ENCODE measurements around the gene RARB.
A peak's percentile ranks its signal among the peaks of the same experiment; 100 is the strongest.

The RARB gene

GRCh38 chr3:25427563-25427941 is 511 bp upstream of the RARB start:
- Mint-ChIP-seq H3K27me3 (peaks cover 33 to 51% of the 10 kb centered on the region in 2 donors), H3K4me1 (ENCODE audit: low read depth in 2 of 2) (peaks cover 0 to 2% of the 10 kb centered on the region in 2 donors), H3K9me3 (no peaks in the 10 kb centered on the region), H3K27ac (no peak overlapping the region), H3K36me3 (ENCODE audit: insufficient read depth) (no peaks in the 10 kb centered on the region), H3K4me3 (no peak overlapping the region)
- DNase-seq (no peak), ATAC-seq (replicated peaks) (no peak)

DNA sequence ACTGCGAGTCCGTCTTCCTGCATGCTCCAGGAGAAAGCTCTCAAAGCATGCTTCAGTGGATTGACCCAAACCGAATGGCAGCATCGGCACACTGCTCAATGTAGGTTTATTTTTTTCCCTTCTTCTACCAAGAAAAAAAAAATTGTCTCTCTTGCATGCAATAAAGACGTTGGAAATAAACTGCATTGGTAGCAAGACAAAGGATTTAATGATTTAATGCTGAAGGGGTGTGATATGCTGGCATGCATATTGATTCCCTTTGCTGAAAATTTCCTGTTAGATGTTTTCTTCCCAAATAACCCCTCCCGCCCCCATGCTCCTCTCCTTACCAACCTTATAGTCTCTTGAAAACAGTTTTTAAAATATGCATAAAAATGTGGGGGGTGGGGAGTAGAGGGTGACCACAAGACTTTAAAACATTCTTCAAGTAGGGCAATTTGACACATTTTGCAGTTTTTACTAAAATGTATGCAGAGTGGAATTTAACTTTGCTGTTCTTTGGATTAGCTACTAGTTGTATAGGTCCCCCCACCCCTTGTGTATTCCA is 799 bp downstream of the RARB start:
- Mint-ChIP-seq H3K27me3 (peaks cover 33 to 48% of the 10 kb centered on the region in 2 donors), H3K36me3 (ENCODE audit: insufficient read depth) (no peaks in the 10 kb centered on the region), H3K4me1 (ENCODE audit: low read depth in 2 of 2) (peaks cover 0 to 3% of the 10 kb centered on the region in 2 donors), H3K9me3 (no peaks in the 10 kb centered on the region), H3K27ac (no peak overlapping the region), H3K4me3 (no peak overlapping the region)
- ATAC-seq (replicated peaks) (no peak), DNase-seq (no peak)

DNA sequence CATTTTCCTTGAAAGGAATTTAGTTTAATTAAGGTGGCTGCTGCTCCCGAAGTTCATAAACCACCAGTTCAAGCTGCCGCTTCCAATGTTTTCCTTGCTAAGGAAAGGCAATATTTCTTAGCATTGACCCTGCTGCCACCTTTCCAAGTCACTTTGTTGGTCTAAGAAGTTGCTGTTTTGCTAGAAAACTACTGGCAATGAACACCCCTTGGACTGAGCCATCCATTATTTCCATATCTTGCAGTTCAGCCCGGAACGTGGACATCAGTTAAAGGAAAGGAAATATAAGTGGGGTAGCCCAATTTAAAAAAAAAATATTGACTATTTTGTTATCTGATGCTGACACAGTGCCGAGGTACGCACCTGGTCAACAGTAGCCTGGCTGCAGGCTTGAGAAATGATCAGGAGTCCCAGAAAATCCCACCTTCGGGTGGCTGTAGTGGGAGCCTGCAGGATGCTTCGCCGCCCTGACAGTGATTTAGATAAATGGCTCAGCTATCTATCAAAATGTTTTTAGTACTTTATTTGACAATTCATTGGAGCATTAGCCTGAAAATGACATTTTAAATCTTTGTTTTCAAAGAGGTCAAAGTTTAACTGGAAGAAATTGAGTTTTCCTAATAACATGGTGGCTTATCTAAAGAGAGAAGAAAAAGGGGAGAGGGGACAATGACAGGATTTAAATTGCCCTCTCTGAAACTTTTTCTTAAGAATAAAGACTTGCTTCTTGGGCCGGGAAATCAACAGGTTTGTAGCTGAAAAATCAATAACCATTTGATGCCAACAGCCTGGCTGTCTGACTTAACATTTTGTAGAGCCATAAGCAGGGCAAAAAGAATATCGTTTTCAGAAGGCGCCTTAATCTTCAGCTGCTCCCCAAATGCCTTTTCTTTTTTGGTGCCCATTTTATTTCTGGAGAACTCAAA is 1.6 kb downstream of the RARB start:
- DNase-seq (no peak), ATAC-seq (replicated peaks) (no peak)
- Mint-ChIP-seq H3K4me3 (no peak overlapping the region), H3K27ac (no peak overlapping the region), H3K36me3 (ENCODE audit: insufficient read depth) (peaks cover 3% of the 10 kb centered on the region), H3K4me1 (ENCODE audit: low read depth in 2 of 2) (peaks cover 0 to 4% of the 10 kb centered on the region in 2 donors), H3K27me3 (peaks cover 33 to 43% of the 10 kb centered on the region in 2 donors), H3K9me3 (no peaks in the 10 kb centered on the region)

- no peak overlapping the region for H3K4me3 Mint-ChIP-seq
- DNase-seq (no peak), ATAC-seq (replicated peaks) (no peak)
- peaks cover 33 to 43% of the 10 kb centered on the region in 2 donors for H3K27me3 Mint-ChIP-seq
- H3K27ac Mint-ChIP-seq: no peak overlapping the region
- H3K4me1 Mint-ChIP-seq (ENCODE audit: low read depth in 2 of 2): peaks cover 0 to 4% of the 10 kb centered on the region in 2 donors
- H3K36me3 Mint-ChIP-seq (ENCODE audit: insufficient read depth): peaks cover 3% of the 10 kb centered on the region
- no peaks in the 10 kb centered on the region for H3K9me3 Mint-ChIP-seq
Observed at GRCh38 chr3:25430287-25430934, 2.3 kb downstream of the RARB start.

GRCh38 chr3:25430935-25431770 is 3.1 kb downstream of the RARB start:
- Mint-ChIP-seq H3K36me3 (ENCODE audit: insufficient read depth) (peaks cover 3% of the 10 kb centered on the region), H3K27me3 (peaks cover 31 to 35% of the 10 kb centered on the region in 2 donors), H3K27ac (no peak overlapping the region), H3K4me3 (no peak overlapping the region), H3K9me3 (no peaks in the 10 kb centered on the region), H3K4me1 (ENCODE audit: low read depth in 2 of 2) (peaks cover 0 to 4% of the 10 kb centered on the region in 2 donors)
- no peak for ATAC-seq (replicated peaks)
- DNase-seq: no peak

DNA sequence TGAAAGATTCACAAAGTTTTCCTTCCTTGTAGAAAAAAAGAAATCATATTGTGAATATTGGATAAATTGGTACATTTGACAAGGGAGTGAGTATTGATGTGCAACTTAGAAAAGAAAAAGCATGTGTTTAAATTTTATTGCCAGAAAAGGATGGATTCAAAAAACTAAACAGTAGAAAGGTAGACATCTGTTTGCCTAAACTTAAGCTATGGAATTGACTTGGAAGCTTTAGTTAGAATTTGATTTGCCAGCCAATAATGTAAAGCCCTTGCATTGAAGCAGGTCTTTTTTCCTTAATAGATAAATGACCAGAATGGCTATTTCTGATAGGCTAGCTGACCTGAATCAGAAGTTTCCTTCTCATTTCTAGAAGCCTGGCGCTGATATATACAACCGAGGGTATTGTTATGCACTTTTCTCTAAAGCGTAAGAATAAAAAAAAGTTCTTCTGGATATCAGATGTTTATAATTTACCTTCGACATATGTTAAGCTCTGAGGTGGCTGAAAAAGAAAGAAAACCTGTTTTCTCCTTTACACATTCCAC is 4.2 kb downstream of the RARB start:
- Mint-ChIP-seq H3K9me3 (no peaks in the 10 kb centered on the region), H3K4me1 (ENCODE audit: low read depth in 2 of 2) (peaks cover 0 to 4% of the 10 kb centered on the region in 2 donors), H3K27me3 (peaks cover 20 to 24% of the 10 kb centered on the region in 2 donors), H3K4me3 (no peak overlapping the region), H3K36me3 (ENCODE audit: insufficient read depth) (peaks cover 3% of the 10 kb centered on the region), H3K27ac (no peak overlapping the region)
- no peak for DNase-seq
- ATAC-seq (replicated peaks): no peak

GRCh38 chr3:25433106-25433505 is 5.0 kb downstream of the RARB start:
- H3K27ac Mint-ChIP-seq: no peak overlapping the region
- peaks cover 0 to 3% of the 10 kb centered on the region in 2 donors for H3K4me1 Mint-ChIP-seq (ENCODE audit: low read depth in 2 of 2)
- no peak for DNase-seq
- no peak for ATAC-seq (replicated peaks)
- peaks cover 3% of the 10 kb centered on the region for H3K36me3 Mint-ChIP-seq (ENCODE audit: insufficient read depth)
- H3K27me3 Mint-ChIP-seq: peaks cover 12 to 16% of the 10 kb centered on the region in 2 donors
- no peaks in the 10 kb centered on the region for H3K9me3 Mint-ChIP-seq
- no peak overlapping the region for H3K4me3 Mint-ChIP-seq

DNA sequence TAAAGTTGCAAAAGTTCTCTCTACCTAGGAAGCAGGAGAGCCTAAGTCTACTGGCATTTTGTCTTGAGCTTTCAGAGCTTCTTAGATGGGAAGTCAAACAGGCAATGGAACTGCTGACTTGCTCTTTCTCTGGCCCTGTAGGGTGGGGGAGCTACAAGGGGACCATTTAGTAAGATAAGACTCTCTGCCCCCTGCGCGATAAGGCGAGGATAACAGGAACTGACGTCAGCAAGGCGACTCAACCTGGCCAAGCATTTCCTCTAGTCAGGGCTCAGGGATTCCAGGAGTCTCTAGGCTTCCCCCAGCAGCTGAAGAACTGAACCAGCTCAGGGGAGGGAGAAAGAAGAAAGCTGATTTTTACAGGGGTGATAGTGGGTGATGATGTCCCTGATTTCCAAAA is 5.8 kb downstream of the RARB start:
- Mint-ChIP-seq H3K27ac (no peak overlapping the region), H3K4me1 (ENCODE audit: low read depth in 2 of 2) (peaks cover 0 to 1% of the 10 kb centered on the region in 2 donors), H3K36me3 (ENCODE audit: insufficient read depth) (peaks cover 3% of the 10 kb centered on the region), H3K9me3 (no peaks in the 10 kb centered on the region), H3K4me3 (no peak overlapping the region), H3K27me3 (peaks cover 4 to 9% of the 10 kb centered on the region in 2 donors)
- ATAC-seq (replicated peaks) (no peak), DNase-seq (no peak)

DNA sequence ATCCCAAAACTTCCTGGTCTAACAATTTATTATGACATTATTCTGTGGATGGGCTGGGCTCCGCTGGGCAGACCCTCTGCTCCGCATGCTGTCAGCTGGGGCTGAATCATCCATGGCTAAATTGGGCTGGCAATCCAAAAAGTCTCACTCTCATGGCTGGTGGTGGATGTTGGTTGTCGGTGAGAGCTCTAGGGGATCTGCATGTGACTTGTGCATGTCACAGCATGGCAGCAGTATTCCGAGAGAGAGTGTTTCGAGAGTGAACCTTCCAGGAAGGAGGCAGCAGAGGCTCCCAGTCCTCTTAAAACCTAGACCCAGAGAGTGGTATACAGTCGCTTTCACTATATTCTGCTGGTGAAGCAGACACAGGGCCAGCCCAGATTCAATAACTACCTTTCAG is 9.9 kb downstream of the RARB start:
- H3K27me3 Mint-ChIP-seq: no peaks in the 10 kb centered on the region
- no peaks in the 10 kb centered on the region for H3K9me3 Mint-ChIP-seq
- peaks cover 3% of the 10 kb centered on the region for H3K36me3 Mint-ChIP-seq (ENCODE audit: insufficient read depth)
- H3K4me1 Mint-ChIP-seq (ENCODE audit: low read depth in 2 of 2): peaks cover 0 to 1% of the 10 kb centered on the region in 2 donors
- H3K27ac Mint-ChIP-seq: no peak overlapping the region
- no peak for ATAC-seq (replicated peaks)
- H3K4me3 Mint-ChIP-seq: no peak overlapping the region
- no peak for DNase-seq

DNA sequence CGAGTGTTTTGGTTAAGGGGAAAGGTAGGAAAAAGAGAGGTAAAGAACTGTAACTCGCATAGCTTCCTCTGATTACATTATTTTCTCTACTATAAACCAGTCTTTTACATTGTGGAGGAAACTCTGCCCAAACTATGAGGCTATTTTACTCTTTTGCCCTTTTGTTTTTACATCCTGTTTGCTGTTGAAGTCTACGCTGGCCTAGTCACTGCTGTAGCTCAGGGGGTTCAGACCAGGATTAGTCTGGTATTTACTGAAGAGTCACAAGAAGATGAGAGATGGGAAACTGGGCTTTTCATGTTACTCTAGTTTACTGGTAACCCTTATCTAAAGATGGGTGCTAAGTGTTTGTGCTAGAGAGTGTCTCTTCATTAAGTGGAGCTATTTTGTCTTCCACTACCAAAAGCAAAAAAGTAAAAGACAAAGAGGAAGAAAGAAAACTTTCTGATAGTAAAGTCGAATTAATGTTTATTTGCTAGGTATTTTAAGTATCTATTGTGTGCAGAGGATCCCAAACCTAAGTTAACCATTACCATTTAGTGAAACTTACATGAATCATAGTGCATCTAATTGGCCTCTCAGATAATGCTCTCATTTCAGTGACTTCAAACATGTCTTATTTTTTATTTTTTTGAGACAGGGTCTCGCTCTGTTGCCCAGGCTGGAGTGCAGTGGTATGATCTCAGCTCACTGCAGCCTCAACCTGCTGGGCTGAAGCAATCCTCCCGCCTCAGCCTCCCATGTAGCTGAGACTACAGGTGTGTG is 10.9 kb downstream of the RARB start:
- no peak for ATAC-seq (replicated peaks)
- no peak for DNase-seq
- Mint-ChIP-seq H3K36me3 (ENCODE audit: insufficient read depth) (peaks cover 3% of the 10 kb centered on the region), H3K9me3 (no peaks in the 10 kb centered on the region), H3K27me3 (no peaks in the 10 kb centered on the region), H3K27ac (no peak overlapping the region), H3K4me3 (no peak overlapping the region), H3K4me1 (ENCODE audit: low read depth in 2 of 2) (peaks cover 0 to under 1% of the 10 kb centered on the region in 2 donors)

- no peaks in the 10 kb centered on the region for H3K36me3 Mint-ChIP-seq (ENCODE audit: insufficient read depth)
- peak in 1 of 3 experiments; percentile 3 for DNase-seq
- H3K27ac Mint-ChIP-seq: no peak overlapping the region
- no peaks in the 10 kb centered on the region for H3K27me3 Mint-ChIP-seq
- no peak overlapping the region for H3K4me3 Mint-ChIP-seq
- no peak for ATAC-seq (replicated peaks)
- H3K4me1 Mint-ChIP-seq (ENCODE audit: low read depth in 2 of 2): no peaks in the 10 kb centered on the region
- no peaks in the 10 kb centered on the region for H3K9me3 Mint-ChIP-seq
Observed at GRCh38 chr3:25441234-25441856, 13.3 kb downstream of the RARB start.

- no peak overlapping the region for H3K27ac Mint-ChIP-seq
- no peak overlapping the region for H3K4me3 Mint-ChIP-seq
- H3K9me3 Mint-ChIP-seq: no peaks in the 10 kb centered on the region
- H3K27me3 Mint-ChIP-seq: no peaks in the 10 kb centered on the region
- no peak for ATAC-seq (replicated peaks)
- no peaks in the 10 kb centered on the region for H3K4me1 Mint-ChIP-seq (ENCODE audit: low read depth in 2 of 2)
- H3K36me3 Mint-ChIP-seq (ENCODE audit: insufficient read depth): no peaks in the 10 kb centered on the region
- no peak for DNase-seq
Observed at GRCh38 chr3:25442486-25442885, 14.4 kb downstream of the RARB start.
